ENCODE data around the gene CNTNAP1. TPM values are rescaled to one million over a fixed set of nuclear protein-coding genes. Genes with fewer than 3 reads are reported as not detected.
"Not testable (repeated sequence)": the region's sequence is repeated elsewhere in the genome, so short reads cannot be mapped to it uniquely, and the experiment has no call there.

CNTNAP1 gene
- total RNA-seq, 1 donor from 2014 or later = 4.2 TPM

GRCh38 chr17:42704490-42704836, 22.1 kb downstream of the CNTNAP1 start:
- DNase-seq (no peak), ATAC-seq (ENCODE audit: poor library complexity) (no peak)
- intact Hi-C loops (cut with DNase I) = loop anchor here (10.0 kb wide), 1 partner anchor 110 kb away; no protein-coding TSS in a partner anchor

DNA sequence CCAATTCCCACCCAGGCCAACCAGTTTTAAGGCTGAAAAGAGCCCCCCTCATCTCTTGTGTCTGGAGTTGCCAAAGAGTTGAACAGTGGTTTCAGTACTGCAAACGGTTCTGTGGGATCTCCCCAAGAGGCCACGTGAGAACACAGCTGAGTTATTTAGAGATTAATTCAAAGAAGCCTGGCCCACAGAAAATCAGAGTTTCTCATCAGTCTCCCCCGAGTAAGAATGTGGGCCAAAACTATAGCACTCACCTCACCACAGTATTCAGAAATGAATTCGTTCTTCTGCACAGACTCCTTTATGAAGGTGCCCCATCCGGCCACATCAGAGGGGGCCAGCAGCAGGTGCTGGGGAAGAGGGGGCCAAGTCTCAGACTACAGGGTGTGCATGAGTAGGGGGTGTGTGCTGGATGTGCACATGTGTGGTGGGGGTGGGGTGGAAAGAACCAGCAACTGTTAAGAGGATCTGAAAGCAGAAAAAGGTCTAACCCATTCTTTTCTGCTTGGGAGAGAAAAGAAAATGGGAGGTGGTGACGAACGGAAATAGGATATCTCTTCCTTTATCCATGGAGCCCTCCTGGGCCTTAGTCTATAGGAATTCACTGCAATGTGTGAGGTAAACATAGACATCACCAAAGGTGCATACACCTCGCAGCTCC, 22.6 kb downstream of the CNTNAP1 start:
- DNase-seq (no peak), ATAC-seq (ENCODE audit: poor library complexity) (no peak)
- intact Hi-C loops (cut with DNase I) = loop anchor here (10.0 kb wide), 1 partner anchor 110 kb away; no protein-coding TSS in a partner anchor

GRCh38 chr17:42706732-42707131, 24.4 kb downstream of the CNTNAP1 start:
- intact Hi-C loops (cut with DNase I) = loop anchor here (10.0 kb wide), 1 partner anchor 108 kb away; no protein-coding TSS in a partner anchor
- ATAC-seq (ENCODE audit: poor library complexity) = no peak
- DNase-seq = no peak

- intact Hi-C loops (cut with DNase I) = loop anchor here (10.0 kb wide), 1 partner anchor 106 kb away; no protein-coding TSS in a partner anchor
- DNase-seq (no peak), ATAC-seq (ENCODE audit: poor library complexity) (no peak)
Observed at GRCh38 chr17:42708588-42708987, 26.3 kb downstream of the CNTNAP1 start.

DNA sequence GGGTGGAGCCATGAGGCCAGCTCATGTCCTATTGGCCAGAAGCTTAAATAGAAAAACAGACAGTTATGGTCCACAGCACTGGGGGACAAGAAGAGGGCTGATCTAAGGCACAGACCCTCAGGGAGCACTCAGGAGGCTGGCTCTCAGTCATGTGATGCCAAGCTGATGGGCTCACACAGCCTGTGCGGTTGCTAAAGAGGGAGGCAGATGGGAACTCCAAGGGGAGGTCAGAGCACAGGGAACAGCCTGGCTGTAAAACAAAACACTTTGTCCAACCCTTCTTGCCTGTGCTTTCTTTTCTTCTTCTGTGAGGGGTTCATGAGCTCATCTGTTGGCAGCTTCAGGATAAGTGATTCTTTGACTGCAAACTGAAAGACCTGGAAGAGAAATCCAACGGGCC, 27.2 kb downstream of the CNTNAP1 start:
- intact Hi-C loops (cut with DNase I) = loop anchor here (10.0 kb wide), 1 partner anchor 105 kb away; no protein-coding TSS in a partner anchor
- DNase-seq (no peak), ATAC-seq (ENCODE audit: poor library complexity) (no peak)

- peak; percentile 90 for ATAC-seq (ENCODE audit: poor library complexity)
- no peak for DNase-seq
- intact Hi-C loops (cut with DNase I) = loop anchor here (2.0 kb wide), 1 partner anchor 42 kb away; no protein-coding TSS in a partner anchor
Observed at GRCh38 chr17:42720996-42721583, 38.8 kb downstream of the CNTNAP1 start.

DNA sequence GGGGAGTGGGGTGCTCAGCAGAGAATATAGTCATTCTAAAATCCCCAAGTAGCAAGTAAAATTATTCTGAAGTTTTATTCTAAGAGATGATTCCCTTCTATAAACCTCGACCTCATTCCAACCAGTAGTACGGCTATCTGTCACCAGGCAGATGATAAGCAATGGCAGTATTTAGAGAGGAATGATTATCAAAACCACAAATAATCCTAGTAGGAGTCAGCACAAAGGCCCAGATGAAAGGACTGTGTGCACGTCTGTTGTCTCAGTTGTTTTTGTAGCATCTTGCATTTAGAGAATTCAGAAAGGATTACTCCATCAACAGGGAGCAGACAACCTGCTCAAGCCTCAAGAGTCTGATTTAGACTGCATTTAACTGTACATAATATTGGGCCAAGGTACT, 41.3 kb downstream of the CNTNAP1 start:
- intact Hi-C loops (cut with DNase I) = no loop called here
- DNase-seq = no peak
- ATAC-seq (ENCODE audit: poor library complexity) = no peak

- no peak for DNase-seq
- intact Hi-C loops (cut with DNase I) = no loop called here
- ATAC-seq (ENCODE audit: poor library complexity) = no peak
Observed at GRCh38 chr17:42725143-42725542, 42.8 kb downstream of the CNTNAP1 start.

GRCh38 chr17:42740699-42741098, 58.4 kb downstream of the CNTNAP1 start:
- no peak for ATAC-seq (ENCODE audit: poor library complexity)
- no peak for DNase-seq
- intact Hi-C loops (cut with DNase I) = no loop called here

DNA sequence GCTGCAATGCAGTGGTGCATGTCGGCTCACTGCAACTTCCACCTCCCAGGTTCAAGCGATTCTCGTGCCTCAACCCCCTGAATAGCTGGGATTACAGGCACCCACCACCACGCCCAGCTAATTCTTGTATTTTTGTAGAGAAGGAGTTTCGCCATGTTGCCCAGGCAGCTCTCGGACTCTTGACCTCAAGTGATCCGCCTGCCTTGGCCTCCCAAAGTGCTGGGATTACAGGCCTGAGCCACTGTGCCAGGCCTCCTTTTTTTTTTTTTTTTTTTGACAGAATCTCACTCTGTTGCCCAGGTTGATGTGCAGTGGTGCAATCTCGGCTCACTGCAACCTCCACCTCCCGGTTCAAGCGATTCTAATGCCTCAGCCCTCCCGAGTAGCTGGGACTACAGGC, 60.6 kb downstream of the CNTNAP1 start:
- ATAC-seq (ENCODE audit: poor library complexity); intact Hi-C loops (cut with DNase I); DNase-seq: not testable (repeated sequence)

- DNase-seq = no peak
- intact Hi-C loops (cut with DNase I) = no loop called here
- ATAC-seq (ENCODE audit: poor library complexity) = no peak
Observed at GRCh38 chr17:42743595-42744282, 61.4 kb downstream of the CNTNAP1 start.

GRCh38 chr17:42744283-42744805, 62.0 kb downstream of the CNTNAP1 start:
- ATAC-seq (ENCODE audit: poor library complexity) = peak; percentile 89
- DNase-seq = peak; percentile 88
- intact Hi-C loops (cut with DNase I) = no loop called here

DNA sequence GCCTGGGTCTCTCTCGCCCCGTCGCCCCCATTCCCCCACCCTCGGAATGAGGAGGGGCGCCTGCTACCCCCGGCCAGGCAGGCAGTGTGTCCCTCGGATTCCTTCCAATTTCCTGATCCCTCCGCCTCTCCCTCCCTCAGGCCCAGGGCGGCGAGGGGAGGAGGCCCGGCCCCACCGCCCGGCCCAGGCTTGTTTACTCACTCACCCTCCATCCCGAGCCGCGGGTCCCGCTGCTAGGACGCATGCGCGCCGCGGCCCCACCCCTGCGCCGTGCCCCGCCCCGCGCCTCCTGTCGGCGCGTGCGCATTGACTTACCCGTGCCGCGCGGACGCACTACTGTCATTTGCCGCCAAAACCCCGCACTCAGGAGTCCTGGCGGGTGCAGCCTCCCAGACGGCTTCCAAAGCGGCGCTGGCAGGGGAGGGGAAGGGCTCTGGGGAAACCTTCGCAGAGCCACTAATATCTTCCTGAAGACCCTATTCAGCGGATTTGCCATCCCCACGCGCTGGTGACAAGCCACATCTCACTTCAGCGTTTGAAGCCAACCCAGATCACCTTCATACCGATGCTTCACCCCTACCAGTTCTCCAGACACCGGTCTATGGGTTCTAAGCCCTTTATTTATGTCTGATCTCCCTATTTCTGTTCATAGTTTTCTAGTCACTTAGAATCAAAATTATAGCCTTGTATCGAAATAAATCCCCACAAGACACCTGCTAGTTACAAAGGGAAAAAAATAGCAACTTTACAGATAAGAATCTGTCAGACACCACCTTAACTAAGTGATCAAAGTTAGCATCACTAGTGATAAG, 62.7 kb downstream of the CNTNAP1 start, which contains the start of gene EZH1:
Gene EZH1 (minus strand): TSS at position 235 of the 812 bp plus-strand sequence. CDS start 16,099 bp downstream, outside the sequence.
- peak; percentile 94 for DNase-seq
- intact Hi-C loops (cut with DNase I) = no loop called here
- ATAC-seq (ENCODE audit: poor library complexity) = peak; percentile 98

DNA sequence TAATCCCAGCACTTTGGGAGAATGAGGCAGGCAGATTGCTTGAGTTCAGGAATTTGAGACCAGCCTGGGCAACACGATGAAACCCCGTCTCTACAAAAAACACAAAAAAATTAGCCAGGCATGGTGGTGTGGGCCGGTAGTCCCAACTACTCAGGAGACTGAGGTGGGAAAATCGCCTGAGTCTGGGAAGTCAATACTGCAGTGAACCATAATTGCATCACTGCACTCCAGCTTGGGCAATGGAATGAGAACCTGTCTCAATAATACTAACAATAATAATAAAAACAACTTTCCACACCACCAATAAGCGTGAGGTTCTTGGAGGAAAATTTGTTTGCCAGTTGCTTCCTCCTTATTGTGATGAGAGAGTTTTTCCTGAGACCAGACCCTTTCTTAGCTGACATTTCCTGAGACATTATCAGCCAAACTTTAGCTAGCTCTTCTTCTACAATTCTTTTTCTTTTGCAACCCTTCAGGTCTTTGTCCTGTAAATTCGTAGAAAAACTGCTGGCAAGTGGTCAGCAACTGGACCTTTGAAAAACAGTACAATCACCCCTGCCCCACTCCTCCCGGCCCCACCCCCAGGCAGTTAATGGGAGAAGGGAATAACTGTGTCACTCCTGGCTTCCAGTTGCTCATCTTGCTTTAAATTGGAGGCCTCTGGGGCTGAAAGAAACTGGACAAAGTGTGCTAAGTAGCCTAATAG, 66.0 kb downstream of the CNTNAP1 start:
- intact Hi-C loops (cut with DNase I) = no loop called here
- DNase-seq = peak; percentile 55

DNA sequence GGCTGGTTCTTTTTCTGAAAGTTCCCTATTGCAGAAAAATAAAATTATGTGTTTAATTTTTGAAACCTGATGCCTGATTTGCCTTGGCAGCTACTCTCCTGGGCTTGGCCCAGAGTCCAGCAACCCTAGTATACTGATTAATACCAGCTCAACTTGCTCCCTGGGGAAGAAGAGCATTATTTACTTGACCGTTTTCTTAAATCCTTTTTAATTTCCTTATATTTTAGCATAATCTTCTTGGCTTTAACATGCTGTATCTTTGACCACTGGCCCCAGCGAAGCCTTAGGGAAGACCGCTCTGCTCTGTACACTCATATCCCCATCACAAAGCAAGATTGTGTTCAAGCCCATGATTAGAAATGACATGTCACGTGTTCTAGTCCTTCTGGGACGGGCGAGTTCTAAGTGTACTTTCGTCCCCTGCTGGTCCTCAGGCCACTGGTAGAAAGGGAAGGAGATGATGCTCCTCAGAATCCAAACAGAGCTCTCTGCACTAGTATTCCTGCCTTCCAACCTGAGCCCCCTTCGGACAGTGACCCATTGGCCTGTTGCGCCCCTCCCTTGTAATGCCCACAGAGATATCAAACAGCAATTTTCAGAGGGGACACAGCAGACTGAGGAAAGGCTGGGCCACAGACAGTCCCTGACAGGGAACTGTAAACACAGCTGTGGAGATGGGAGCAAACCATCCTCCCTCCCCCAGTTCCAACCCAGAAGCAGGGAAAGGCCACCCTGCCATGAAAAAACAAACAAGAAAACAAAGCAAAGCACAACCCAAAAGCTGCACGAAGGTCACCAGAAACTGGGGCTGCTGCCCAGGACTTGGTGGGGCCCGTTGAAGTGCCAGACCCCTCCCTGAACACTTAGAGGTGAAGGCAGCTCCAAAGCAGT, 66.8 kb downstream of the CNTNAP1 start:
- intact Hi-C loops (cut with DNase I) = no loop called here
- no peak for ATAC-seq (ENCODE audit: poor library complexity)
- DNase-seq = no peak

More for the DNA sequence above, 66.0 kb downstream of the CNTNAP1 start:
- ATAC-seq (ENCODE audit: poor library complexity) = no peak
